Measurements from ENCODE around the gene CRIP1. TPM values are rescaled to one million over a fixed set of nuclear protein-coding genes. Genes with fewer than 3 reads are reported as not detected.

The CRIP1 gene
- total and polyA plus RNA-seq, 2 donors (not counting 3 experiments of a cell fraction or from before 2014, with no cell fraction given), result 3.1 to 8.1 TPM

DNA sequence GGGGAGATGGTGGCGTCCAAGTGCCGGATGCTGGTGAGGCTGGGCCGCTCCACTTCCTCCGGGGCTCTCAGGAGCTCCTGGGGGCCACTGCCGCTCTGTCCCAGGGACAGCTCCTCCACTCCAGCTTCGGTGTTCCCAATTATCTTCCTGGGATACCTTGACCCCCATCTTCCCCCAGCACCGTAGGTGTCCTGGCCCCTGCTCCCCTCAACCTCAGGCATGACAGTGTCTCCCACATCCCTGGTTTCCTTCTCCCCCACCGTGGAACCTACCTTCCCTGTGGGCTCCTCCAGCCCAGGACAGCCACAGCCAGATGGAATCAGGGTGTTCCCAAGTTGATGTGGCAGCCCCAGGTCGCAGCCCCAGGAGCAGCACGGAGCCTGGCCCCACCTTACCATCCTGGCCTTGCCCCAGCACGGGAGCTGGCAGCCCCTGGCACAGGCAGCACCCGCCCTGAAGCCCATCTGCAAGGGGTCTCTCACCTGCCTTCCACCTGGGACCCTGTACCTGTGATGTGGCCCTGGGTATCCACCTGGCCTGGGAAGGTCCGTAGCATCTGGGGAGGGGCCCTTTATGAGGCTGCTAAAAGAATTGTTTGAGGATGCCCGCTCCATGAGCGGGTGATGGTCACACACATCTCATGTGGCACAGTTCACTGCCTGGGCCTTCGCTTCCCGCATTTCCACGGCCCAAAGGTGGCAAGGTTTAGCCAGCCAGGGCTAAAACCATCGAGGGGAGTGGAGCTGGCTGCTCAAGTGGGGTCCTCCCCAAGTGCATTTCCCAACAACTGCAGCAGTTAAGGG, 43.8 kb downstream of the CRIP1 start:
- TF ChIP-seq MYC (IDR thresholded peaks at IDR 0.05; ENCODE audit: low read depth, low read length) (no peak), GATA2 (IDR thresholded peaks at IDR 0.05; ENCODE audit: insufficient read depth, insufficient read length, low read depth, low read length) (no peak), POLR2AphosphoS5 (IDR thresholded peaks at IDR 0.05; ENCODE audit: insufficient read depth, low read depth, low read length) (no peak), POLR2A (IDR thresholded peaks at IDR 0.05; ENCODE audit: low read depth, low read length) (no peak), EZH2 (IDR thresholded peaks at IDR 0.05; ENCODE audit: borderline replicate concordance, low read depth, low read length, severe bottlenecking) (no peak), JUN (IDR thresholded peaks at IDR 0.05; ENCODE audit: borderline replicate concordance, insufficient read depth, insufficient read length, low read depth) (no peak), FOS (IDR thresholded peaks at IDR 0.05; ENCODE audit: borderline replicate concordance, insufficient read depth, low read length) (no peak)
- TF ChIP-seq, protein P1, sequence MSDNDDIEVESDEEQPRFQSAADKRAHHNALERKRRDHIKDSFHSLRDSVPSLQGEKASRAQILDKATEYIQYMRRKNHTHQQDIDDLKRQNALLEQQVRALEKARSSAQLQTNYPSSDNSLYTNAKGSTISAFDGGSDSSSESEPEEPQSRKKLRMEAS (IDR thresholded peaks at IDR 0.05; ENCODE audit: insufficient read depth, insufficient read length), result no peak
- TF ChIP-seq, protein P2, sequence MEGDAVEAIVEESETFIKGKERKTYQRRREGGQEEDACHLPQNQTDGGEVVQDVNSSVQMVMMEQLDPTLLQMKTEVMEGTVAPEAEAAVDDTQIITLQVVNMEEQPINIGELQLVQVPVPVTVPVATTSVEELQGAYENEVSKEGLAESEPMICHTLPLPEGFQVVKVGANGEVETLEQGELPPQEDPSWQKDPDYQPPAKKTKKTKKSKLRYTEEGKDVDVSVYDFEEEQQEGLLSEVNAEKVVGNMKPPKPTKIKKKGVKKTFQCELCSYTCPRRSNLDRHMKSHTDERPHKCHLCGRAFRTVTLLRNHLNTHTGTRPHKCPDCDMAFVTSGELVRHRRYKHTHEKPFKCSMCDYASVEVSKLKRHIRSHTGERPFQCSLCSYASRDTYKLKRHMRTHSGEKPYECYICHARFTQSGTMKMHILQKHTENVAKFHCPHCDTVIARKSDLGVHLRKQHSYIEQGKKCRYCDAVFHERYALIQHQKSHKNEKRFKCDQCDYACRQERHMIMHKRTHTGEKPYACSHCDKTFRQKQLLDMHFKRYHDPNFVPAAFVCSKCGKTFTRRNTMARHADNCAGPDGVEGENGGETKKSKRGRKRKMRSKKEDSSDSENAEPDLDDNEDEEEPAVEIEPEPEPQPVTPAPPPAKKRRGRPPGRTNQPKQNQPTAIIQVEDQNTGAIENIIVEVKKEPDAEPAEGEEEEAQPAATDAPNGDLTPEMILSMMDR (IDR thresholded peaks at IDR 0.05; ENCODE audit: extremely low read depth in 1 of 2, insufficient read depth in 1 of 2, low read depth in 1 of 2, low read length in 2 of 2), result no peak
- no peak overlapping the region for H3K27ac ChIP-seq (ENCODE audit: insufficient read depth, low read depth, low read length)
- dilution Hi-C loops (cut with MboI; ENCODE audit: extremely low pct_ligation_motif_present, low sequenced_read_pairs), result no loop called here
- H3K4me1 ChIP-seq (ENCODE audit: control insufficient read depth, extremely low read depth, insufficient read depth, low read length), result peaks cover 17% of the 10 kb centered on the region
- intact Hi-C loops (cut with micrococcal nuclease), result no loop called here
- no peak overlapping the region for H2AFZ ChIP-seq (ENCODE audit: low read depth, low read length)
- no peak for DNase-seq (ENCODE audit: low read depth, low spot score)
- H4K20me1 ChIP-seq (replicated peaks; ENCODE audit: control insufficient read depth, extremely low read depth, insufficient read depth, low read length), result no peaks in the 10 kb centered on the region
- BruUV-seq (replicated peaks), result no TSS peak
- H3K9me1 ChIP-seq (replicated peaks; ENCODE audit: control insufficient read depth, extremely low read depth, insufficient read depth, low read length), result no peaks in the 10 kb centered on the region
- FAIRE-seq, result no peak
- no peaks in the 10 kb centered on the region for H3K9me3 ChIP-seq (replicated peaks; ENCODE audit: control insufficient read depth, insufficient read depth, low read length)
- no peaks in the 10 kb centered on the region for H3K79me2 ChIP-seq (ENCODE audit: control insufficient read depth, insufficient read depth, low read length)
- ChIA-PET POLR2A (no interaction called here), CTCF (no interaction called here)
- H3K36me3 ChIP-seq (ENCODE audit: control insufficient read depth in 2 of 2, extremely low read depth in 1 of 2, insufficient read depth in 2 of 2, low read length in 2 of 2), result no peaks in the 10 kb centered on the region
- H3K9ac ChIP-seq (replicated peaks; ENCODE audit: extremely low read depth, insufficient read depth, low read length), result no peak overlapping the region
- H3K4me2 ChIP-seq (ENCODE audit: insufficient read depth, low read length), result no peak overlapping the region
- H3K4me3 ChIP-seq (replicated peaks in 1 of 3; ENCODE audit: insufficient read depth in 1 of 3, low read depth in 1 of 3, low read length in 3 of 3), result no peak overlapping the region
- peaks cover 2 to 7% of the 10 kb centered on the region in 2 experiments for H3K27me3 ChIP-seq (ENCODE audit: control insufficient read depth in 2 of 2, insufficient read depth in 2 of 2, low read length in 2 of 2)

Data from endothelial cell of umbilical vein (primary cell).